HepG2 (cell line): ENCODE measurements around the gene TBL2. TPM values are rescaled to one million over a fixed set of nuclear protein-coding genes. Genes with fewer than 3 reads are reported as not detected.
A peak's percentile ranks its signal among the peaks of the same experiment; 100 is the strongest.

Experiments
- ADNP ChIP-seq: sonication (generic); formaldehyde crosslinking; IDR thresholded peaks from 2 replicates; pipeline ENCODE4 v1.4.0; 2020; ENCODE audit warnings: missing genetic modification reagents
- ERF ChIP-seq: IDR thresholded peaks from 2 replicates; pipeline ENCODE4 v1.6.1; 2018; ENCODE audit warnings: missing biosample characterization, missing genetic modification reagents
- FLYWCH1 ChIP-seq: sonication (generic); formaldehyde crosslinking; IDR thresholded peaks from 2 replicates; pipeline ENCODE4 v1.8.1; 2023; ENCODE audit warnings: mild to moderate bottlenecking, missing genetic modification reagents
- HOXA5 ChIP-seq: sonication (generic); formaldehyde crosslinking; IDR thresholded peaks from 2 replicates; pipeline ENCODE4 v1.4.0; 2020; ENCODE audit warnings: missing genetic modification reagents
- JUN ChIP-seq: sonication (generic); formaldehyde crosslinking; IDR thresholded peaks from 2 replicates; pipeline ENCODE4 v1.4.0; 2020; ENCODE audit warnings: mild to moderate bottlenecking, missing genetic modification reagents
- KDM2A ChIP-seq: sonication (generic); formaldehyde crosslinking; IDR thresholded peaks from 2 replicates; pipeline ENCODE4 v1.4.0; 2020; ENCODE audit warnings: low read depth, missing genetic modification reagents, borderline replicate concordance
- MTA1 ChIP-seq: sonication (generic); formaldehyde crosslinking; IDR thresholded peaks from 2 replicates; pipeline ENCODE4 v1.4.0; 2020; ENCODE audit warnings: missing genetic modification reagents, mild to moderate bottlenecking, borderline replicate concordance
- NFIC ChIP-seq: IDR thresholded peaks from 2 replicates; pipeline ENCODE4 v1.6.1; 2012; ENCODE audit warnings: mild to moderate bottlenecking, low read length, inconsistent platforms
- PLRG1 ChIP-seq: fragments of 450-650 bp; conservative IDR thresholded peaks from 2 replicates; pipeline ENCODE4 v1.6.1; 2016
- RBM22 ChIP-seq: fragments of 200-400 bp; formaldehyde crosslinking; optimal IDR thresholded peaks from 2 replicates; pipeline ENCODE3; 2017; ENCODE audit warnings: mild to moderate bottlenecking, low read length, moderate library complexity
- THAP11 ChIP-seq: IDR thresholded peaks from 2 replicates; pipeline ENCODE4 v1.6.1; 2016; ENCODE audit warnings: missing biosample characterization, missing genetic modification reagents
- ZFP90 ChIP-seq: sonication (generic); formaldehyde crosslinking; IDR thresholded peaks from 2 replicates; pipeline ENCODE4 v1.8.0; 2022; ENCODE audit warnings: missing genetic modification reagents, mild to moderate bottlenecking, inconsistent platforms, borderline replicate concordance
- ZFX ChIP-seq: sonication (generic); formaldehyde crosslinking; IDR thresholded peaks from 2 replicates; pipeline ENCODE4 v1.4.0; 2020; ENCODE audit warnings: mild to moderate bottlenecking, low read depth, missing genetic modification reagents, moderate library complexity
- ZNF30 ChIP-seq: sonication (generic); formaldehyde crosslinking; IDR thresholded peaks from 2 replicates; pipeline ENCODE4 v1.5.0; 2020; ENCODE audit warnings: mild to moderate bottlenecking, missing genetic modification reagents
- ZNF33B ChIP-seq: sonication (generic); formaldehyde crosslinking; IDR thresholded peaks from 2 replicates; pipeline ENCODE4 v1.5.1; 2020; ENCODE audit warnings: mild to moderate bottlenecking, missing genetic modification reagents
- ZNF350 ChIP-seq: sonication (generic); formaldehyde crosslinking; IDR thresholded peaks from 2 replicates; pipeline ENCODE4 v1.4.0; 2020; ENCODE audit warnings: mild to moderate bottlenecking, low read depth, missing genetic modification reagents, borderline replicate concordance
- ZNF546 ChIP-seq: sonication (generic); formaldehyde crosslinking; conservative IDR thresholded peaks from 2 replicates; pipeline ENCODE4 v1.8.1; 2023; ENCODE audit warnings: mild to moderate bottlenecking, missing genetic modification reagents
- ZNF558 ChIP-seq: sonication (generic); formaldehyde crosslinking; IDR thresholded peaks from 2 replicates; pipeline ENCODE4 v1.9.0; 2022; ENCODE audit warnings: mild to moderate bottlenecking, missing genetic modification reagents, borderline replicate concordance
- ZNF713 ChIP-seq: sonication (generic); formaldehyde crosslinking; IDR thresholded peaks from 2 replicates; pipeline ENCODE4 v1.4.0; 2020; ENCODE audit warnings: mild to moderate bottlenecking, missing genetic modification reagents
- ZNF746 ChIP-seq: sonication (generic); formaldehyde crosslinking; IDR thresholded peaks from 2 replicates; pipeline ENCODE4 v1.8.0; 2022; ENCODE audit warnings: mild to moderate bottlenecking, missing genetic modification reagents
- polyA plus RNA-seq, 8 experiments: library from polyadenylated mRNA; depleted of rRNA in 3 of 8; stranded (reverse) in 7 of 8; unstranded in 1 of 8; fragments of >200 nt; fragmentation: Illumina TruSeq in 4 of 8; extraction: Trizol in 4 of 8; gene quantifications; 2 replicates each; pipeline versions ENCODE4 v1.2.1 to v1.2.3, GENCODE V29; 2011 to 2016; ENCODE audit warnings: low read depth in 4 of 8, missing spikeins in 1 of 8, mixed read lengths in 1 of 8; ENCODE audit not compliant: insufficient read depth in 1 of 8
- total RNA-seq, 5 experiments: library from RNA; depleted of rRNA; stranded (reverse); fragments of >200 nt; fragmentation: Illumina TruSeq; extraction: Trizol; gene quantifications; 2 replicates each; pipeline ENCODE4 v1.2.3, GENCODE V29; 2016; ENCODE audit warnings: low read depth in 1 of 5
- TF ChIP-seq, protein P1 (sequence below): sonication (generic); formaldehyde crosslinking; IDR thresholded peaks from 2 replicates; pipeline ENCODE4 v1.5.0; 2020; ENCODE audit warnings: missing genetic modification reagents
- TF ChIP-seq, protein P2 (sequence below): sonication (generic); formaldehyde crosslinking; IDR thresholded peaks from 2 replicates; pipeline ENCODE4 v1.5.1; 2020; ENCODE audit warnings: mild to moderate bottlenecking, missing genetic modification reagents, borderline replicate concordance
- TF ChIP-seq, protein P3 (sequence below): sonication (generic); formaldehyde crosslinking; IDR thresholded peaks from 2 replicates; pipeline ENCODE4 v1.5.0; 2020; ENCODE audit warnings: missing genetic modification reagents

Gene TBL2
- total and polyA plus RNA-seq, 2 of the 13 experiments (the other 11 are each of a cell fraction or from before 2014, with no cell fraction given), result 43.4 to 47.2 TPM

DNA sequence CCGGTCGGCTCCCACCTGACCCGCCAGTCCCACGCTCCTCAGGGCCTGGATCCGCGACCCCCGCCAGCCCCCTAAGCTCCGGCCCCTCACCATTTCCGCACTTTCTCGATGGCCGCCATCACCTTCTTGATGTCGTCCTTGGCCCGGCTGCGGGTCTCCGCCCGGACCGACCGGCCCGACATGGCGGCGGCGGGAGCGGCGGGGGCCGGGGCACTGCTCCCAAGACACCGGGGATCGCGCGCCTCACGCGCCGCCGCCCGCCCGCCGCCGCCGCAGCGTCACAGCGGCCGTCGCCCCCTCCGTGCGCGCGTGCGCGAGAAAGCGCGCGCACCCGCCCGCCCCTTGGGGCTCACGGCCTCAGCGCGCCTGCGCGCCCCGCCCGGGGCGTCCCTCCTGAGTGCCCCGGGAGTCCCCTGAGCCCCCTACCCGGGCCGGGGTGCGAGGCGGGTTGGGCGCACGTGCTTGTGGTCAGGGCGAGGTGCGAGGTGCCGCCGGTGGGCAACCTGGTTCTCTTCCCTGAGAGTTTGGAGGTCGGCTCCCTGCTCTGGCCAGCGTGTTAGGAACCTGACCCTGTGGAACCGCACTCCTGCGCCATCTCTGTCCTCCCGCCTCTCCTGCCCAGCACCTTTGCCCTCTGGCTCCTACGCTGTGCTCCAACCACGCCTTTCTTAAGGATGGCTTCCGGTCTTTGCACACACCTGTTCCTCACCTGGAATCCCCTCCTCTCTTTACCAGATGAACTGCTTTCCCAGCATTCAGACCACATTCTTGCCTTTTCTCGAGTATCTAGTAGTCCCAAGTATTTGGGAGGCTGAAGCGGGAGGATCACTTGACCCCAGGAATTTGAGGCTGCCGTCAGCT, 20.8 kb downstream of the TBL2 start, which contains the start of gene BCL7B (continued):
- TF ChIP-seq ZNF558 (CRISPR knock-in tag), result peak; percentile 88
- peak; percentile 64; the same call in 1 of the 2 replicates for TF ChIP-seq ZNF746 (CRISPR knock-in tag)
- peak; percentile 76 for TF ChIP-seq ADNP (CRISPR knock-in tag)
- peak; percentile 90 for TF ChIP-seq HOXA5
- TF ChIP-seq RBM22, result no peak
- TF ChIP-seq, protein P1, sequence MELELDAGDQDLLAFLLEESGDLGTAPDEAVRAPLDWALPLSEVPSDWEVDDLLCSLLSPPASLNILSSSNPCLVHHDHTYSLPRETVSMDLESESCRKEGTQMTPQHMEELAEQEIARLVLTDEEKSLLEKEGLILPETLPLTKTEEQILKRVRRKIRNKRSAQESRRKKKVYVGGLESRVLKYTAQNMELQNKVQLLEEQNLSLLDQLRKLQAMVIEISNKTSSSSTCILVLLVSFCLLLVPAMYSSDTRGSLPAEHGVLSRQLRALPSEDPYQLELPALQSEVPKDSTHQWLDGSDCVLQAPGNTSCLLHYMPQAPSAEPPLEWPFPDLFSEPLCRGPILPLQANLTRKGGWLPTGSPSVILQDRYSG, result peak; percentile 98
- TF ChIP-seq, protein P2, sequence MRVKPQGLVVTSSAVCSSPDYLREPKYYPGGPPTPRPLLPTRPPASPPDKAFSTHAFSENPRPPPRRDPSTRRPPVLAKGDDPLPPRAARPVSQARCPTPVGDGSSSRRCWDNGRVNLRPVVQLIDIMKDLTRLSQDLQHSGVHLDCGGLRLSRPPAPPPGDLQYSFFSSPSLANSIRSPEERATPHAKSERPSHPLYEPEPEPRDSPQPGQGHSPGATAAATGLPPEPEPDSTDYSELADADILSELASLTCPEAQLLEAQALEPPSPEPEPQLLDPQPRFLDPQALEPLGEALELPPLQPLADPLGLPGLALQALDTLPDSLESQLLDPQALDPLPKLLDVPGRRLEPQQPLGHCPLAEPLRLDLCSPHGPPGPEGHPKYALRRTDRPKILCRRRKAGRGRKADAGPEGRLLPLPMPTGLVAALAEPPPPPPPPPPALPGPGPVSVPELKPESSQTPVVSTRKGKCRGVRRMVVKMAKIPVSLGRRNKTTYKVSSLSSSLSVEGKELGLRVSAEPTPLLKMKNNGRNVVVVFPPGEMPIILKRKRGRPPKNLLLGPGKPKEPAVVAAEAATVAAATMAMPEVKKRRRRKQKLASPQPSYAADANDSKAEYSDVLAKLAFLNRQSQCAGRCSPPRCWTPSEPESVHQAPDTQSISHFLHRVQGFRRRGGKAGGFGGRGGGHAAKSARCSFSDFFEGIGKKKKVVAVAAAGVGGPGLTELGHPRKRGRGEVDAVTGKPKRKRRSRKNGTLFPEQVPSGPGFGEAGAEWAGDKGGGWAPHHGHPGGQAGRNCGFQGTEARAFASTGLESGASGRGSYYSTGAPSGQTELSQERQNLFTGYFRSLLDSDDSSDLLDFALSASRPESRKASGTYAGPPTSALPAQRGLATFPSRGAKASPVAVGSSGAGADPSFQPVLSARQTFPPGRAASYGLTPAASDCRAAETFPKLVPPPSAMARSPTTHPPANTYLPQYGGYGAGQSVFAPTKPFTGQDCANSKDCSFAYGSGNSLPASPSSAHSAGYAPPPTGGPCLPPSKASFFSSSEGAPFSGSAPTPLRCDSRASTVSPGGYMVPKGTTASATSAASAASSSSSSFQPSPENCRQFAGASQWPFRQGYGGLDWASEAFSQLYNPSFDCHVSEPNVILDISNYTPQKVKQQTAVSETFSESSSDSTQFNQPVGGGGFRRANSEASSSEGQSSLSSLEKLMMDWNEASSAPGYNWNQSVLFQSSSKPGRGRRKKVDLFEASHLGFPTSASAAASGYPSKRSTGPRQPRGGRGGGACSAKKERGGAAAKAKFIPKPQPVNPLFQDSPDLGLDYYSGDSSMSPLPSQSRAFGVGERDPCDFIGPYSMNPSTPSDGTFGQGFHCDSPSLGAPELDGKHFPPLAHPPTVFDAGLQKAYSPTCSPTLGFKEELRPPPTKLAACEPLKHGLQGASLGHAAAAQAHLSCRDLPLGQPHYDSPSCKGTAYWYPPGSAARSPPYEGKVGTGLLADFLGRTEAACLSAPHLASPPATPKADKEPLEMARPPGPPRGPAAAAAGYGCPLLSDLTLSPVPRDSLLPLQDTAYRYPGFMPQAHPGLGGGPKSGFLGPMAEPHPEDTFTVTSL (CRISPR knock-in tag), result peak; percentile 49; the same call in 1 of the 2 replicates
- TF ChIP-seq, protein P3, sequence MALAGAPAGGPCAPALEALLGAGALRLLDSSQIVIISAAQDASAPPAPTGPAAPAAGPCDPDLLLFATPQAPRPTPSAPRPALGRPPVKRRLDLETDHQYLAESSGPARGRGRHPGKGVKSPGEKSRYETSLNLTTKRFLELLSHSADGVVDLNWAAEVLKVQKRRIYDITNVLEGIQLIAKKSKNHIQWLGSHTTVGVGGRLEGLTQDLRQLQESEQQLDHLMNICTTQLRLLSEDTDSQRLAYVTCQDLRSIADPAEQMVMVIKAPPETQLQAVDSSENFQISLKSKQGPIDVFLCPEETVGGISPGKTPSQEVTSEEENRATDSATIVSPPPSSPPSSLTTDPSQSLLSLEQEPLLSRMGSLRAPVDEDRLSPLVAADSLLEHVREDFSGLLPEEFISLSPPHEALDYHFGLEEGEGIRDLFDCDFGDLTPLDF (CRISPR knock-in tag), result peak; percentile 74; the same call in 1 of the 2 replicates
- TF ChIP-seq KDM2A (CRISPR knock-in tag), result peak; percentile 23; the same call in 1 of the 2 replicates
- peak; percentile 68; the same call in 1 of the 2 replicates for TF ChIP-seq MTA1 (CRISPR knock-in tag)
- TF ChIP-seq NFIC, result no peak
- TF ChIP-seq ZNF30 (CRISPR knock-in tag), result peak; percentile 99
- TF ChIP-seq ZNF350, result peak; percentile 49; the same call in 1 of the 2 replicates
- TF ChIP-seq ZNF546 (CRISPR knock-in tag), result peak; percentile 95
- TF ChIP-seq THAP11, result no peak; the same call in 1 of the 2 replicates
- TF ChIP-seq ZFP90 (CRISPR knock-in tag), result peak; percentile 99
- TF ChIP-seq ERF, result peak; percentile 60
- TF ChIP-seq ZFX (CRISPR knock-in tag), result peak; percentile 55
- TF ChIP-seq JUN (CRISPR knock-in tag), result peak; percentile 43; the same call in 1 of the 2 replicates
- TF ChIP-seq ZNF713 (CRISPR knock-in tag), result no peak
- no peak for TF ChIP-seq PLRG1
- peak; percentile 98; the same call in 1 of the 2 replicates for TF ChIP-seq ZNF33B (CRISPR knock-in tag)
- no peak for TF ChIP-seq FLYWCH1
